B cell (primary cell): Measurements from ENCODE around the gene RORC. TPM values are rescaled to one million over a fixed set of nuclear protein-coding genes. Genes with fewer than 3 reads are reported as not detected.

ENCODE experiments used
- ATAC-seq: fragments of 200-7000 bp; cut with Tn5 transposase; one replicate; pipeline ENCODE4 v1.10.0; 2021; ENCODE audit warnings: low read depth, mild to moderate bottlenecking, moderate number of reproducible peaks, moderate library complexity
- CTCF ChIA-PET: fragments of 350-600 bp; sonication (Branson Sonifier 250); formaldehyde crosslinking; loops from one replicate; lab custom pipeline; 2021; ENCODE audit warnings: antibody characterized with exemption, inconsistent platforms; lab: Charles Lee
- POLR2A ChIA-PET: fragments of 350-600 bp; sonication (Branson Sonifier 250); formaldehyde crosslinking; loops from one replicate; lab custom pipeline; 2021; ENCODE audit warnings: antibody characterized with exemption; lab: Charles Lee
- DNase-seq: peaks from one replicate; pipeline ENCODE4 v3.0.0; 2013
- H2AFZ ChIP-seq: 2 replicates; pipeline ENCODE4 v1.6.1; 2012; ENCODE audit warnings: mild to moderate bottlenecking, low read depth, low read length; ENCODE audit not compliant: insufficient read depth, poor library complexity, severe bottlenecking
- H3K27ac ChIP-seq, 2 donors: 1 replicate in 1 of 2; 2 replicates in 1 of 2; pipeline ENCODE4 v1.5.1; 2012 to 2013; ENCODE audit warnings: low read length in 2 of 2, mild to moderate bottlenecking in 2 of 2, moderate library complexity in 1 of 2
- H3K27me3 ChIP-seq, 4 experiments: fragments of 200-600 bp in 1 of 4; sonication (generic) in 1 of 4; replicated peaks in 1 of 4; 1 replicate in 2 of 4; 2 replicates in 2 of 4; pipeline versions ENCODE4 v1.6.1 to v1.7.0; 2013 to 2016; ENCODE audit warnings: low read length in 3 of 4, mild to moderate bottlenecking in 2 of 4, mixed read lengths in 1 of 4, moderate library complexity in 1 of 4; ENCODE audit not compliant: insufficient read depth in 4 of 4, control insufficient read depth in 3 of 4; ENCODE audit errors: control extremely low read depth in 1 of 4
- H3K36me3 ChIP-seq, 2 experiments: replicated peaks in 1 of 2; 1 replicate in 1 of 2; 2 replicates in 1 of 2; pipeline versions ENCODE4 v1.6.1 to v1.7.1; 2013; ENCODE audit warnings: low read length in 1 of 2; ENCODE audit not compliant: insufficient read depth in 2 of 2, control insufficient read depth in 1 of 2; ENCODE audit errors: control extremely low read depth in 1 of 2, extremely low read depth in 1 of 2
- H3K4me1 ChIP-seq, 2 donors: fragments of 200-600 bp in 1 of 2; sonication (generic) in 1 of 2; 1 replicate in 1 of 2; 2 replicates in 1 of 2; pipeline versions ENCODE4 v1.5.1 to v1.6.1; 2013 to 2017; ENCODE audit warnings: low read length in 2 of 2; ENCODE audit not compliant: control insufficient read depth in 2 of 2, insufficient read depth in 2 of 2
- H3K4me2 ChIP-seq: replicated peaks from 2 replicates; pipeline ENCODE3; 2012; ENCODE audit warnings: mild to moderate bottlenecking, low read depth, low read length; ENCODE audit not compliant: poor library complexity, severe bottlenecking
- H3K4me3 ChIP-seq, 5 experiments: fragments of 200-600 bp in 1 of 5; sonication (generic) in 1 of 5; 1 replicate in 3 of 5; 2 replicates in 2 of 5; pipeline versions ENCODE4 v1.5.1 to v1.7.0; 2011 to 2016; ENCODE audit warnings: low read length in 4 of 5, mild to moderate bottlenecking in 4 of 5, low read depth in 2 of 5, control low read depth in 1 of 5, moderate library complexity in 1 of 5; ENCODE audit not compliant: insufficient read depth in 1 of 5; ENCODE audit errors: control extremely low read depth in 1 of 5, extremely low read depth in 1 of 5
- H3K79me2 ChIP-seq: fragments of 200-600 bp; sonication (generic); one replicate; pipeline ENCODE4 v1.6.0; 2016; ENCODE audit warnings: low read length; ENCODE audit not compliant: control insufficient read depth, insufficient read depth
- H3K9ac ChIP-seq: fragments of 200-600 bp; sonication (generic); 2 replicates; pipeline ENCODE4 v1.6.1; 2017; ENCODE audit warnings: mild to moderate bottlenecking, low read length, moderate library complexity
- H3K9me3 ChIP-seq, 3 donors: one replicate each; pipeline versions ENCODE4 v1.6.1 to v1.7.1; 2013; ENCODE audit warnings: low read length in 2 of 3; ENCODE audit not compliant: control insufficient read depth in 2 of 3, insufficient read depth in 1 of 3; ENCODE audit errors: control extremely low read depth in 1 of 3
- H4K20me1 ChIP-seq: 2 replicates; pipeline ENCODE4 v1.6.0; 2012; ENCODE audit warnings: mild to moderate bottlenecking, low read length; ENCODE audit not compliant: insufficient read depth, control insufficient read depth, poor library complexity, severe bottlenecking
- H3K27ac Mint-ChIP-seq: one replicate; pipeline ENCODE4 v1.8.0; 2021; ENCODE audit warnings: mixed read lengths
- H3K27me3 Mint-ChIP-seq: one replicate; pipeline ENCODE4 v1.8.0; 2021; ENCODE audit warnings: mixed read lengths
- H3K4me1 Mint-ChIP-seq: one replicate; pipeline ENCODE4 v1.8.0; 2021; ENCODE audit warnings: mixed read lengths
- H3K4me3 Mint-ChIP-seq: one replicate; pipeline ENCODE4 v1.8.0; 2021; ENCODE audit warnings: mixed read lengths
- H3K9me3 Mint-ChIP-seq: one replicate; pipeline ENCODE4 v1.8.0; 2022; ENCODE audit warnings: mixed read lengths; ENCODE audit not compliant: insufficient read depth
- CTCF ChIP-seq: fragments of 200-600 bp; IDR thresholded peaks from one replicate; pipeline ENCODE4 v1.8.0; 2022; ENCODE audit warnings: antibody characterized with exemption, mild to moderate bottlenecking
- EZH2 ChIP-seq: IDR thresholded peaks from 2 replicates; pipeline ENCODE4 v1.6.1; 2012; ENCODE audit warnings: borderline replicate concordance, low read depth, mild to moderate bottlenecking, moderate library complexity, low read length; ENCODE audit not compliant: insufficient read depth, poor library complexity, severe bottlenecking
- WGBS: methylation state at CpG from one replicate; pipeline ENCODE4 v1.1.5; 2013; ENCODE audit warnings: missing lambda C conversion rate; ENCODE audit not compliant: insufficient coverage; 5-methylcytosine and 5-hydroxymethylcytosine counted together
- intact Hi-C: fragments of 100-400 bp; cut with micrococcal nuclease; formaldehyde crosslinking; loops from one replicate; pipeline ENCODE4 v1.10.0; 2022
- polyA plus RNA-seq: library from polyadenylated mRNA; depleted of rRNA; stranded (reverse); fragments of >200 nt; gene quantifications from 2 replicates; pipeline ENCODE4 v1.2.3, GENCODE V29; 2012
- total RNA-seq, 2 donors: library from RNA; stranded (reverse); fragments of 120-200 nt in 1 of 2; gene quantifications; 1 replicate in 1 of 2; 2 replicates in 1 of 2; pipeline versions ENCODE4 v1.2.3 to v1.2.4, GENCODE V29; 2013 to 2022

Gene RORC
- total and polyA plus RNA-seq, 2 donors (not counting 1 experiment from before 2014, with no cell fraction given): 0.15 TPM; not detected in 1

- Mint-ChIP-seq H3K9me3 (no peaks in the 10 kb centered on the region), H3K27ac (no peak overlapping the region), H3K27me3 (peaks cover 30% of the 10 kb centered on the region), H3K4me1 (peaks cover 12% of the 10 kb centered on the region), H3K4me3 (no peak overlapping the region)
- ChIA-PET CTCF (no interaction called here), POLR2A (no interaction called here)
- Histone ChIP-seq H3K4me1 (peaks cover 7 to 13% of the 10 kb centered on the region in 2 donors), H3K79me2 (no peaks in the 10 kb centered on the region), H3K27ac (no peak overlapping the region), H3K4me3 (no peak overlapping the region), H3K9ac (no peak overlapping the region), H4K20me1 (no peaks in the 10 kb centered on the region), H3K4me2 (peak overlapping the region; percentile 38), H3K36me3 (no peaks in the 10 kb centered on the region), H3K9me3 (no peaks in the 10 kb centered on the region), H3K27me3 (peaks cover 0 to 27% (median 3%) of the 10 kb centered on the region in 4 experiments), H2AFZ (peak overlapping the region; percentile 22)
- 3% methylated on average over 9 of the region's 12 CpGs for WGBS
- DNase-seq: no peak
- TF ChIP-seq EZH2 (no peak), CTCF (no peak)
- intact Hi-C loops: no loop called here
- ATAC-seq: no peak
These were observed 2.7 kb downstream of the RORC start for GRCh38 chr1:151828921-151829320.

GRCh38 chr1:151827853-151828252, 3.7 kb downstream of the RORC start:
- CTCF ChIA-PET: interaction anchor here (1.3 kb wide), 1 partner anchor 9 kb away, joined by 5 read pairs; no protein-coding TSS in a partner anchor
- no peaks in the 10 kb centered on the region for H3K79me2 ChIP-seq
- Mint-ChIP-seq H3K4me3 (no peak overlapping the region), H3K27me3 (peaks cover 30% of the 10 kb centered on the region), H3K4me1 (peaks cover 12% of the 10 kb centered on the region), H3K27ac (no peak overlapping the region), H3K9me3 (no peaks in the 10 kb centered on the region)
- H3K4me1 ChIP-seq: peaks cover 7 to 13% of the 10 kb centered on the region in 2 donors
- TF ChIP-seq CTCF (no peak), EZH2 (no peak)
- no peaks in the 10 kb centered on the region for H4K20me1 ChIP-seq
- DNase-seq (no peak), ATAC-seq (no peak)
- H3K4me3 ChIP-seq: no peak overlapping the region
- no peak overlapping the region for H2AFZ ChIP-seq
- no peak overlapping the region for H3K9ac ChIP-seq
- no peak overlapping the region for H3K27ac ChIP-seq
- no peak overlapping the region for H3K4me2 ChIP-seq
- 27% methylated on average over 5 of the region's 9 CpGs for WGBS
- POLR2A ChIA-PET: no interaction called here
- no peaks in the 10 kb centered on the region for H3K9me3 ChIP-seq
- intact Hi-C loops: no loop called here
- no peaks in the 10 kb centered on the region for H3K36me3 ChIP-seq
- peaks cover 0 to 27% (median 3%) of the 10 kb centered on the region in 4 experiments for H3K27me3 ChIP-seq
